ENCODE results near the gene G6PC2. TPM values are rescaled to one million over a fixed set of nuclear protein-coding genes. Genes with fewer than 3 reads are reported as not detected.

The G6PC2 gene
- total RNA-seq, 5 donors from 2014 or later (not counting 1 experiment from before 2014, with no cell fraction given): not detected

DNA sequence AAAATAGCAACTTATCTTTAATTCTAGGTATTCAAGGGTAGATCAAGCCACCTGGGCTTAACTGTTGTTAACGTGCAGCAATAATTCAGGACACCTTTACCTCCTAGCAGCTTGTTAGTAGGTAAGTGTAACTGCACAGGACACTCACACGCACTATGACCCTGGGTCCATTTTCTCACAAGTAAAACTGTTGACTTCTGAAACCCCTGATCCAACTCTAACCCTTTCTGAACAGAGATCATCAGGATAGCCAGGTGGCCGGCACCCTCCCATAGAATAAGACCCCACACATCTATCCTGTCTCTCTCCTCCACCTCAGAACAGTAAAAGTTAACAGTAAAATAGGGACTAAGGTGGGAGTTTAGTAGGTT is 11.5 kb upstream of the G6PC2 start:
- peak overlapping the region; percentile 84 to 94 (median 90) for H3K4me3 Mint-ChIP-seq
- Histone ChIP-seq H3K4me3 (ENCODE audit: control insufficient read depth in 1 of 2, extremely low read depth in 1 of 2, low read length in 1 of 2) (peak overlapping the region; percentile 63 to 80), H3K27ac (ENCODE audit: low read length) (no peak overlapping the region), H3K9me3 (no peaks in the 10 kb centered on the region), H3K27me3 (replicated peaks in 1 of 2; ENCODE audit: control insufficient read depth in 2 of 2, extremely low read depth in 1 of 2, insufficient read depth in 2 of 2, low read length in 1 of 2) (peaks cover 0 to 2% of the 10 kb centered on the region in 2 experiments), H3K4me1 (ENCODE audit: control insufficient read depth in 1 of 2, extremely low read depth in 1 of 2, insufficient read depth in 2 of 2, low read length in 2 of 2) (peaks cover 0 to 6% of the 10 kb centered on the region in 2 experiments), H3K36me3 (ENCODE audit: control insufficient read depth in 2 of 2, extremely low read depth in 1 of 2, insufficient read depth in 1 of 2, low read length in 1 of 2) (no peaks in the 10 kb centered on the region)
- DNase-seq (peak in 1 of 35 experiments; percentile 3), ATAC-seq (replicated peaks in 1 of 4) (no peak)
- no peaks in the 10 kb centered on the region for H3K36me3 Mint-ChIP-seq
- H3K27me3 Mint-ChIP-seq: peaks cover 2 to 10% of the 10 kb centered on the region in 2 donors
- no peaks in the 10 kb centered on the region for H3K9me3 Mint-ChIP-seq
- POLR2A ChIA-PET: no interaction called here
- H3K27ac Mint-ChIP-seq: no peak overlapping the region
- no CpG with 5 or more reads among the region's 3 CpGs for WGBS (ENCODE audit: insufficient coverage)
- CTCF ChIA-PET: no interaction called here
- peaks cover 11 to 13% (median 11%) of the 10 kb centered on the region in 3 donors for H3K4me1 Mint-ChIP-seq

DNA sequence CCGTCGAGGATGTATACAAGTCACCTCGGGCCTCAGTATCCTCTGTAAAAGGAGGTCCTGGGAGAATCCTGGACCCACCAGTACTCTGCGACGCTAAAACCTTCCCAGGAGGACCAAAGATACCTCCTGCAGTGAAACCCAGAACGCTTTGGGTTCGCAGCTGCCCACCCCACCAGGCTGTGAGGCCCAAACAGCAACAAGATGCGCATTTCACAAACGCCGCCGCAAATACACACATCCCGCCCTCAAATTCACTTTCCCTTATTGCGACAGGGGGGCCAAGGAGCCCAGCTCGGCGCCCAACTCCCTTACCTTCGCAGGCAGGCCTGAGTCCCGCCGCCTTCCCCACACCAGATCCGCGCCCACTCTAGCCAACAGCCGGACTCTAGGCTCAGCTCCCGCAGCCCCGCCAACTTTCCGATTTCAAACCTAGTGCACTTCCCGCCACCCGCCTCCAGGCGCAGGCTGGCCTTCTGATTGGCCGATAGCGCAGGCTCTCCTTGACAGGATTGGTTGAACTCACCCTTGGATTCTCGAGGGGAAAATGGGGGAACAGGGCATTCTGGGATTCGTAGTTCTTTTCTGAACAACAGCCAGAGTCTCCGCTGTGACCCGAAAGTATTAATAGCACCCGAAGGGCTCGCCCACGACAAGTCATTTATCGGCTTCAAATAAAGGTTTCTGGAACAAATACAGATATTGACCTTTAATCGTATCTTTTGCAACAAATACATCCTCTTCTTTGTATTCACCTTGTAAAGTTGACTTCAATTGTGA is 10.9 kb upstream of the G6PC2 start, which contains the start of gene SPC25:
Gene SPC25 (minus strand): TSS at position 425 of the 777 bp plus-strand sequence. CDS start 911 bp downstream, outside the sequence.
- DNase-seq (peak; percentile 70 to 92 (median 82)), ATAC-seq (replicated peaks in 1 of 4) (peak; percentile 92 to 100 (median 99))
- Mint-ChIP-seq H3K9me3 (no peaks in the 10 kb centered on the region), H3K4me1 (peaks cover 11 to 13% (median 11%) of the 10 kb centered on the region in 3 donors), H3K27ac (no peak within 1 kb of the TSS), H3K36me3 (no peaks in the 10 kb centered on the region), H3K4me3 (peak within 1 kb of the TSS; percentile 84 to 94 (median 90)), H3K27me3 (peaks cover 4 to 10% of the 10 kb centered on the region in 2 donors)
- no peaks in the 10 kb centered on the region for H3K36me3 ChIP-seq (ENCODE audit: control insufficient read depth in 2 of 2, extremely low read depth in 1 of 2, insufficient read depth in 1 of 2, low read length in 1 of 2)
- H3K4me1 ChIP-seq (ENCODE audit: control insufficient read depth in 1 of 2, extremely low read depth in 1 of 2, insufficient read depth in 2 of 2, low read length in 2 of 2): peaks cover 0 to 6% of the 10 kb centered on the region in 2 experiments
- H3K27ac ChIP-seq (ENCODE audit: low read length): no peak within 1 kb of the TSS
- no peaks in the 10 kb centered on the region for H3K9me3 ChIP-seq
- H3K4me3 ChIP-seq (ENCODE audit: control insufficient read depth in 1 of 2, extremely low read depth in 1 of 2, low read length in 1 of 2): peak within 1 kb of the TSS; percentile 63 to 80
- ChIA-PET CTCF (interaction anchor here in 1 of 2 donors (0.6 kb wide), 1 partner anchor 50 kb away, joined by 3 read pairs; no protein-coding TSS in a partner anchor), POLR2A (interaction anchor here in 1 of 2 donors (0.5 kb wide), 1 partner anchor 889 kb away, joined by 4 read pairs; no protein-coding TSS in a partner anchor)
- peaks cover 0 to 2% of the 10 kb centered on the region in 2 experiments for H3K27me3 ChIP-seq (replicated peaks in 1 of 2; ENCODE audit: control insufficient read depth in 2 of 2, extremely low read depth in 1 of 2, insufficient read depth in 2 of 2, low read length in 1 of 2)
- WGBS (ENCODE audit: insufficient coverage): under 1% methylated on average over 27 of the region's 38 CpGs

DNA sequence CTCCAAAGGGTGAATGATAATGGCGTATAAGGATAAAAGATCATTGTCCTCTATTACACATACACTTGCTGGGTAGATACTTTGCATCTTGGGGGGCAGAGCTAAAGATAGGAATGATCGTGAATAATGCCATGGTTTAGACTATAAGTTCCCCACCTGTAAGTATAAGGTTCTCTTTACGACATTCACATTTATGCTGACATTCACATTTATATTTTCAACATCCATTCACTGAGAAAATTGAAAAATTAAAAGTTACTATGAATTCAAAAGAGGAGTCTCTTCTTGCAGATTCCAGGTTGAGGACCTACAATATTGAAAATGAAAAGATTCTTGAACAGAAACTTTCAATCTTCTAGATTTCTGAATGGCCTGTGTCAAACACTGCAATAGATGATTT is 8.8 kb upstream of the G6PC2 start:
- Mint-ChIP-seq H3K4me3 (no peak overlapping the region), H3K4me1 (peaks cover 11 to 13% (median 11%) of the 10 kb centered on the region in 3 donors), H3K36me3 (no peaks in the 10 kb centered on the region), H3K27ac (no peak overlapping the region), H3K27me3 (peaks cover 4 to 10% of the 10 kb centered on the region in 2 donors), H3K9me3 (no peaks in the 10 kb centered on the region)
- no CpG with 5 or more reads among the region's 3 CpGs for WGBS (ENCODE audit: insufficient coverage)
- DNase-seq (no peak), ATAC-seq (replicated peaks in 1 of 4) (no peak)
- Histone ChIP-seq H3K4me1 (ENCODE audit: control insufficient read depth in 1 of 2, extremely low read depth in 1 of 2, insufficient read depth in 2 of 2, low read length in 2 of 2) (peaks cover 0 to 6% of the 10 kb centered on the region in 2 experiments), H3K27me3 (replicated peaks in 1 of 2; ENCODE audit: control insufficient read depth in 2 of 2, extremely low read depth in 1 of 2, insufficient read depth in 2 of 2, low read length in 1 of 2) (peaks cover 0 to 2% of the 10 kb centered on the region in 2 experiments), H3K9me3 (no peaks in the 10 kb centered on the region), H3K27ac (ENCODE audit: low read length) (no peak overlapping the region), H3K4me3 (ENCODE audit: control insufficient read depth in 1 of 2, extremely low read depth in 1 of 2, low read length in 1 of 2) (no peak overlapping the region), H3K36me3 (ENCODE audit: control insufficient read depth in 2 of 2, extremely low read depth in 1 of 2, insufficient read depth in 1 of 2, low read length in 1 of 2) (no peaks in the 10 kb centered on the region)
- POLR2A ChIA-PET: interaction anchor here in 1 of 2 donors (0.5 kb wide), 1 partner anchor 12 kb away, joined by 3 read pairs; no protein-coding TSS in a partner anchor
- CTCF ChIA-PET: no interaction called here

DNA sequence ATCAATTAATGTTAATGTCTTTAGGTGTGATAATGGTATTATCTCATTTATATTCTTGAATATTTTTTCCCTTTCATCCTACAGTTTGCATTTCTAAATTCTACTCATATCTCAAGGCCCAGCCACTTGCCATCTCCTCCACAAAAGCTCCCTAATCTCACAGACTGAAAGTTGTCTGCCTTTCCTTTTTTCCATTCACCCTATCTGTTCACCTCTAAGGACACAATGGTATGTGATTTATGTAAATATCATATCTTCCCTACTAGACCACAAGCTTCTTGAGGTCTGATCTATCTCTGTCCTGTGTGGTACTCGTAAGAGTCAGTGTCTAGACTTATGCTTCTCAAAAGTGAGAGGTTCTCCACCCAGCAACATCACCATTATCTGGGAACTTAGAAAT is 7.0 kb upstream of the G6PC2 start:
- ATAC-seq (replicated peaks in 1 of 4): no peak
- ChIA-PET CTCF (no interaction called here), POLR2A (no interaction called here)
- Mint-ChIP-seq H3K4me3 (no peak overlapping the region), H3K9me3 (no peaks in the 10 kb centered on the region), H3K27ac (no peak overlapping the region), H3K4me1 (peaks cover 11 to 13% (median 11%) of the 10 kb centered on the region in 3 donors), H3K36me3 (no peaks in the 10 kb centered on the region), H3K27me3 (peaks cover 4 to 10% of the 10 kb centered on the region in 2 donors)
- Histone ChIP-seq H3K4me3 (ENCODE audit: control insufficient read depth in 1 of 2, extremely low read depth in 1 of 2, low read length in 1 of 2) (no peak overlapping the region), H3K4me1 (ENCODE audit: control insufficient read depth in 1 of 2, extremely low read depth in 1 of 2, insufficient read depth in 2 of 2, low read length in 2 of 2) (peaks cover 0 to 6% of the 10 kb centered on the region in 2 experiments), H3K27me3 (replicated peaks in 1 of 2; ENCODE audit: control insufficient read depth in 2 of 2, extremely low read depth in 1 of 2, insufficient read depth in 2 of 2, low read length in 1 of 2) (peaks cover 0 to 2% of the 10 kb centered on the region in 2 experiments), H3K27ac (ENCODE audit: low read length) (no peak overlapping the region), H3K36me3 (ENCODE audit: control insufficient read depth in 2 of 2, extremely low read depth in 1 of 2, insufficient read depth in 1 of 2, low read length in 1 of 2) (no peaks in the 10 kb centered on the region), H3K9me3 (no peaks in the 10 kb centered on the region)
- no peak for DNase-seq
- no CpG with 5 or more reads among the region's 1 CpG for WGBS (ENCODE audit: insufficient coverage)

DNA sequence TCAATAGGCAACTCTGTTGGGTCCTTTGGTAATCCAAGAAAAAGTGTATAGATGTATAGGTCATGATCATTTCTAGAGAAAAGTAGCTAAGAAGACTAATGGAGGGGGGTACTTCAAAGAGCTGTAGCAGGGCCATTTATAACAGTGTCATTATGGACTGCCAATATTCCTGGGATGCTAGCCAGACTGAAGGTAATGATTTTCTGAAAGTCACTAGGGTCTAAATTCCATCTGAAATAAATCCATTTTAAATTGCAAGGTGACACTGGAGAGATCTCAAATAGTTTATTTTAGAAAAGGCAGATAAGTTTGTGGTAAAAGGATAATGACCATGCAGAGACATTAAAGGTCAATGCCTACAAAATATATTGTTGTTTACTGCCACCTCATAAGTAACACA is 6.4 kb upstream of the G6PC2 start:
- no peaks in the 10 kb centered on the region for H3K36me3 ChIP-seq (ENCODE audit: control insufficient read depth in 2 of 2, extremely low read depth in 1 of 2, insufficient read depth in 1 of 2, low read length in 1 of 2)
- no peak for DNase-seq
- H3K27me3 Mint-ChIP-seq: peaks cover 4 to 10% of the 10 kb centered on the region in 2 donors
- H3K4me3 Mint-ChIP-seq: no peak overlapping the region
- H3K4me1 ChIP-seq (ENCODE audit: control insufficient read depth in 1 of 2, extremely low read depth in 1 of 2, insufficient read depth in 2 of 2, low read length in 2 of 2): peaks cover 0 to 5% of the 10 kb centered on the region in 2 experiments
- no peak for ATAC-seq (replicated peaks in 1 of 4)
- no peak overlapping the region for H3K27ac ChIP-seq (ENCODE audit: low read length)
- no peak overlapping the region for H3K27ac Mint-ChIP-seq
- no peak overlapping the region for H3K4me3 ChIP-seq (ENCODE audit: control insufficient read depth in 1 of 2, extremely low read depth in 1 of 2, low read length in 1 of 2)
- POLR2A ChIA-PET: no interaction called here
- H3K36me3 Mint-ChIP-seq: no peaks in the 10 kb centered on the region
- H3K4me1 Mint-ChIP-seq: peaks cover 9 to 11% (median 10%) of the 10 kb centered on the region in 3 donors
- peaks cover 0 to 2% of the 10 kb centered on the region in 2 experiments for H3K27me3 ChIP-seq (replicated peaks in 1 of 2; ENCODE audit: control insufficient read depth in 2 of 2, extremely low read depth in 1 of 2, insufficient read depth in 2 of 2, low read length in 1 of 2)
- no peaks in the 10 kb centered on the region for H3K9me3 ChIP-seq
- H3K9me3 Mint-ChIP-seq: no peaks in the 10 kb centered on the region
- CTCF ChIA-PET: no interaction called here

DNA sequence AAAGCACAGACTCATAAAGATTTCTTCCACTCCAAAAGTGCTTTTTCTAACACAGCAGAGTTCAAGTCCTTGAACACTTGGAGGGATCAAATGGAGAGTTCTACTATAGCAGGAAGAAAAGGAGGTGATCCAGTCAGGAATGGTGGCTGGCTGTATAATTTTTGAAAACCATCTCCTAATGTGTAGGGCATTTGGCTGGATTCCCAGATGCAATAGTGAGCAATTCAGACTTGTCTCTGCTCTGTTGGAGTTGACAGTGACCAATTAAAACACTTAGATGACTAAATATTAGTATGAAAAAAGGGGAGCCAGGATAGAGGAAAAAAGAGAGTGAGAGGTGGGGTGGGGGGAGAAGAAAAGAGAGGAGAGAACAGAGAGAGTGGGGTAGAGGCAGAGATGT is 5.3 kb upstream of the G6PC2 start:
- Mint-ChIP-seq H3K36me3 (no peaks in the 10 kb centered on the region), H3K27me3 (peaks cover 4 to 10% of the 10 kb centered on the region in 2 donors), H3K4me1 (peaks cover 0 to 1% (median under 1%) of the 10 kb centered on the region in 3 donors), H3K9me3 (no peaks in the 10 kb centered on the region), H3K27ac (no peak overlapping the region), H3K4me3 (no peak overlapping the region)
- ATAC-seq (replicated peaks in 1 of 4) (no peak), DNase-seq (no peak)
- CTCF ChIA-PET: no interaction called here
- Histone ChIP-seq H3K36me3 (ENCODE audit: control insufficient read depth in 2 of 2, extremely low read depth in 1 of 2, insufficient read depth in 1 of 2, low read length in 1 of 2) (no peaks in the 10 kb centered on the region), H3K4me1 (ENCODE audit: control insufficient read depth in 1 of 2, extremely low read depth in 1 of 2, insufficient read depth in 2 of 2, low read length in 2 of 2) (no peaks in the 10 kb centered on the region), H3K9me3 (no peaks in the 10 kb centered on the region), H3K27ac (ENCODE audit: low read length) (no peak overlapping the region), H3K27me3 (replicated peaks in 1 of 2; ENCODE audit: control insufficient read depth in 2 of 2, extremely low read depth in 1 of 2, insufficient read depth in 2 of 2, low read length in 1 of 2) (no peaks in the 10 kb centered on the region), H3K4me3 (ENCODE audit: control insufficient read depth in 1 of 2, extremely low read depth in 1 of 2, low read length in 1 of 2) (no peak overlapping the region)
- POLR2A ChIA-PET: no interaction called here

All from T-cell (primary cell).